GM19463 (cell line): ENCODE data around the gene PSMC1.

Experiments
- ATAC-seq: cut with Tn5 transposase; IDR thresholded peaks from one replicate; pipeline ENCODE4 v1.9.1; 2021; ENCODE audit warnings: mild to moderate bottlenecking, moderate library complexity; ENCODE audit not compliant: unreplicated experiment

The PSMC1 gene

DNA sequence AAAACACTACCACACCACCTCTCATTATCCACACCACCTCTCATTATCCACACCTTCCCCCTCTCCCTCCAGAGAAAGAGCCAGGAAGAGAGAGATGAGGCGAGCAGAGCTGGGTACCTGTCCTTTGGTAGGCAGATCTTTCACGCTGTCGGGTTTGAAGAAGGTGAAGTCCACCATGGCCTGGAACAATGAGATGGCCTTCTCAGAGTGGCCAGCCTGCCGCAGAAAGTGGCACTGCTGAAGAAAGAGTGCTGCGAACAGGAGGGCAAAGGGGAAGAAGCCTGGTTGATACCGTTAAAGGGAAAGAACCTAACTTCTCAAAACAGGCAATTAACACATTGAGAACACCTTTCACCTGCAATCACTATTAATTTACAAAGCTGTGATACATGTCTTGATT is 44.8 kb downstream of the PSMC1 start:
- no peak for ATAC-seq

GRCh38 chr14:90301668-90302090 is 45.3 kb downstream of the PSMC1 start:
- no peak for ATAC-seq

- no peak for ATAC-seq
These were observed 46.4 kb downstream of the PSMC1 start for GRCh38 chr14:90302529-90303303.

- ATAC-seq = no peak
These were observed 47.1 kb downstream of the PSMC1 start for GRCh38 chr14:90303473-90303872.

DNA sequence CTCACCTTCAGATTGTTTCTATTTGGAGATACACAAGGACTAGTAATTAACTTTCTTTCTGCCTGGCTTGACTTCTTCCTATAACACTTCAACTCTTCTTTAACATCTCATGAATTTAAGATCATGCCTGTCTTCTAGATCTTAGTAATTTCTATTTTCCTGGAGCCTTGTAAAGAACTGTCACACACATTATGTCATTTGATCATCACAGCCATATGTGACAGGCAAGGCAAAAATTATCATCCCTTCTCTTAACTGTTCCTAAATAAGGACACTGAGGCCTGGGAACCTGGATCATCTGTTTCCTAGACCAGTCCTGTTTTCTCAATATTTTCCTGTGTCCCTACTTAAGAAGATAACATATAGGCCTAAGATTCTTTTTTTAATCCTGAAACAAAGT is 48.1 kb downstream of the PSMC1 start:
- ATAC-seq = no peak

DNA sequence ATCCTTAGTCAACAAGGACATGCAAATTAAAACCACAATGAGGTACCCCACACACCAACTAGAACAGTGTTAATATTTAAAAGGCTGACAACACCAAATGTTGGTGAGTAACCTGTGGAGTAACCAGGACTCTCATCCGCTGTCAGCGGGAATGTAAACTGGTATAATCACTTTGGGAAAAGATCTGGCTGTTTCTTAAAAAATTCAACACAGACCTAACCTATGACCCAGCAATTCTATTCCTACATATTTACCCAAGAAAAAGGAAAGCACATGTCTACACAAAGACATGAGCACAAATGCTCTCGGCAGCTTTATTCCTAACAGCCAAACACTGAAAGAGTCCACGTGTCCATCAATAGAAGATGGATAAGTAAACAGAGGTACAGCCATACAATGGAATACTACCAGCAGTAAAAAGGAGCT is 48.8 kb downstream of the PSMC1 start:
- ATAC-seq = no peak

- no peak for ATAC-seq
These were observed 52.2 kb downstream of the PSMC1 start for GRCh38 chr14:90308561-90308960.

DNA sequence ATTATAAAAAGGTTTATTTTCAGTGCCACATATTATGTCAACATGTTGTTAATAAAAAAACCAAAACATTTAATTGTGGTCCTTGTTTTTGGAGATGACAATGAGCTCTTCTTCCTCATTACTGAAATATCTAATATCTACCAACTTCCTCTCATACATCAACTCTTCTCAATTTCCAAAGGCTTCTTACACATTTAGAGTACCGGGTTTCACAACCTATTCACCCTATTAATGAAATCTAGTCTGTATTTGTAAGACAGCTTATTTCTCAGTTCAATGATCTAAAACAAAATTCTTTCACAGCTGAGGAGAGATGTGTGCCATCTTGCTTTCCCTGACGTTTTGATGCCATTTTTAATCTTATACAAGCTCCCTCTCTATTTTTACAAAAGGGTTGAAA is 60.9 kb downstream of the PSMC1 start:
- no peak for ATAC-seq

DNA sequence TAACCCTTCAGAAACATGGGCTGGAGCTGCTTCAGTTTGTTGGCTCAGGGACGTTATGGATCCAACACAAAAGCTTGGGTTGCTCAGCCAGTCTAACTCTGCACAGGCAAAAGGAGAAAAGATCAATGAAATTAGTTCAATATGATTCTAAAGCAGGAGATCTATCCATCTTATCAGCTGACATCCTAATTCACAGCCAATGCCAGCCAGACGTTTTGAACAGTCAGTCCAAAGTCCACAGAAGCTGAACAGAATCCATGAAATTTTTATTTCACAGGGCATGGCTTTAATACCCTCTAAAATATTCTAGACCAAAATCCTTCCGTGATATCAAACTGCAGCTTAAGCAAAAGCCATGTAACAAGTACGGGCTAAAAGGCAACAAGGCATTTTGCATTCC is 61.7 kb downstream of the PSMC1 start:
- ATAC-seq = no peak

DNA sequence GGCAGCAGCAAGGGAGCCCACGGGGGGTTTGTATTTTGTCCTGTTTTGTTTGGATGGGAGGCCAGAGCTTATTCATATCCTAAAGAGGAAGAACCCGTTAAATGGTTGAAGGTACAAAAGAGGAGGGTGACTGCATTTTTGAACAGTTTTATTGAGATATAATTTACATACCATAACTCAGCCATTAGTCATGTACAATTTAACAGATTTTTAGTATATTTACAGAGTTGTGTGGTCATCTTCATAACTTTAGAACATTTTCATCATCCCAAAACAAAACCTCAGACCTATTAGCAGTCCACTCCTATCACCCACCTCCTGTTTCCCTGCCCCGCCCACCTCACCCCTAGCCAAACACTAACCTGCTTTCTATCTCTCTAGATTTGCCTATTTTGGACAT is 62.8 kb downstream of the PSMC1 start:
- ATAC-seq = no peak

DNA sequence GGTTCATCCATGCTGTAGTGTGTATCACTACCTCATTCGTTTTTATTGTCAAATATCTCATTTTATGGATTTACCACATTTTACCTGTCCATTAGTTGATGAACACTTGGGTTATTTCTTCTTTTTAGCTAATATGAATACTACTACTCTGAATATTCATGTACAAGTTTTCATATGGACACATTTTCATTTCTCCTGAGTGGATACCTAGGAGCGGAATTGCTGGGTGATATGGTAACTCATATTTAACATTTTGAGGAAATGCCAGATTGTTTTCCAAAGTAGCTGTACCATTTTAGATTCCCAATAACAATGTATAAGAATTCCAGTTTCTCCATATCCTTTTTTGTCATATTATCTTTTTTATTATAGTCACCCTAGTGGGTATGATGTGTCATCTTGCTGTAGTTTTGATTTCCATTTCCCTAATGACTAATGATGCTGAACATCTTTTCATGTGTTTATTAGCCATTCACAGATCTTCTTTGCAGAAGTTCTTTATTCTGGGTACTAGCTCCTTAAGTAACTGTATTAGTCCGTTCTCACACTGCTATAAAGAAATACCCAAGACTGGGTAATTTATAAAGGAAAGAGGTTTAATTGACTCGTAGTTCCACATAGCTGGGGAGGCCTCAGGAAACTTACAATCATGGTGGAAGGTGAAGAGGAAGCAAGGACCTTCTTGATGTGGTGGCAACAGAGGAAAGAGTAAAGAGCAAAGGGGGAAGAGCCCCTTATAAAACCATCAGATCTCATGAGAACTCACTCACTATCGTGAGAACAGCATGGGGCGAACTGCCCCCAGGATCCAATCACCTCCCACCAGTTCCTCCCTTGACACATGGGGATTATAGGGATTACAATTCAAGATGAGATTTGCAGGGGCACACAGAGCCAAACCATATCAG is 63.5 kb downstream of the PSMC1 start:
- ATAC-seq = no peak

GRCh38 chr14:90321891-90322290 is 65.5 kb downstream of the PSMC1 start:
- no peak for ATAC-seq
